Measurements from ENCODE around the gene CA6. TPM values are rescaled to one million over a fixed set of nuclear protein-coding genes. Genes with fewer than 3 reads are reported as not detected.
"Not testable (repeated sequence)": the region's sequence is repeated elsewhere in the genome, so short reads cannot be mapped to it uniquely, and the experiment has no call there.

Gene CA6
- total RNA-seq, 2 experiments from 2014 or later, result 6.3 to 6.4 TPM

DNA sequence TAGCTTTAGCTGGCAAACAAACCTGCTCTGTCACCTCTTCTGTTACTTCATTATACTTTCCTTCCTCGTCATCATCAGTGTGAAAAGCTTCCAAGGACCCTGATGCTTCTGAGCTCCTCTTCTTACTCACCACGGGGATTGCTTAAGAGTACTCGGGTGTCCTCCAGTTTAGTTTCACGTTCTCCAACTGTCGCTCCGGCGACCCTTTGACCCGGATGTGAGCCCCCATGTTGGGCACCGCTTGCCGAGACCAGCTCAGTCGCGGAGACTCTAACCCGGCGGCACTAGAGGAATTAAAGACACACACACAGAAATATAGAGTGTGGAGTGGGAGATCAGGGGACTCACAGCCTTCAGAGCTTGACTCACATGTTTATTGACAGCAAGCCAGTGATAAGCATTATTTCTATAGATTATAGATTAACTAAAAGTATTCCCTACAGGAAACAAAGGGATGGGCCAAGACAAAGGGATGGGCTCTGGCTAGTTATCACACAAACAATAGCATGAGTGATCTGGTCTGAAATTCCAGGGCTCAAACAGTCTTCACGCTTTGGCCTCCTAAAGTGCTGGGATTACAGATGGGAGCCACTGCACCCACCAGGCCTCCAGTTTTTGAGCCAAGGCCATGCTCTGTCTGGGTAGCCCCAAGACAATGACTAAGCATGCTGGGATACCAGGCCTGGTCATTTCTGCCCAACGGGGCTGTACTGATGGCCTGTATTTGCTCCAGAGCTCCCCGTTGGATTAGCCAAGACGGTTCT, 37.1 kb upstream of the CA6 start:
- Mint-ChIP-seq H3K9me3 (ENCODE audit: insufficient read depth) (no peaks in the 10 kb centered on the region), H3K4me1 (ENCODE audit: low read depth) (peaks cover 49% of the 10 kb centered on the region)

GRCh38 chr1:8910331-8910730, 35.3 kb upstream of the CA6 start:
- peak overlapping the region; percentile 7 for H3K27ac Mint-ChIP-seq
- POLR2A ChIA-PET, result interaction anchor here (0.7 to 1.4 kb wide), 4 partner anchors 31 to 50 kb away, joined by 3 to 4 read pairs (median 3); partner anchors contain the start of gene ENO1

More for the DNA sequence above, 37.1 kb upstream of the CA6 start:
- ChIA-PET POLR2A (interaction anchor here (1.2 to 3.9 kb wide), 4 partner anchors 9 to 56 kb away, joined by 3 to 17 read pairs (median 4); partner anchors contain the start of gene ENO1), CTCF (interaction anchor here (1.2 to 4.7 kb wide), 4 partner anchors 9 to 96 kb away, joined by 3 to 33 read pairs (median 6); no protein-coding TSS in a partner anchor)
- Mint-ChIP-seq H3K27me3 (ENCODE audit: low read depth) (no peaks in the 10 kb centered on the region), H3K4me3 (no peak overlapping the region), H3K27ac (no peak overlapping the region), H3K36me3 (ENCODE audit: low read depth) (peaks cover 57% of the 10 kb centered on the region)
- ATAC-seq, result no peak
- no peak for DNase-seq

GRCh38 chr1:8910914-8911313, 34.8 kb upstream of the CA6 start:
- CTCF ChIA-PET, result interaction anchor here (0.7 to 4.7 kb wide), 5 partner anchors 13 to 93 kb away, joined by 3 to 33 read pairs (median 3); no protein-coding TSS in a partner anchor
- Mint-ChIP-seq H3K36me3 (ENCODE audit: low read depth) (peaks cover 55% of the 10 kb centered on the region), H3K9me3 (ENCODE audit: insufficient read depth) (no peaks in the 10 kb centered on the region), H3K4me3 (no peak overlapping the region), H3K27me3 (ENCODE audit: low read depth) (no peaks in the 10 kb centered on the region), H3K27ac (peak overlapping the region; percentile 74), H3K4me1 (ENCODE audit: low read depth) (peaks cover 54% of the 10 kb centered on the region)
- POLR2A ChIA-PET, result interaction anchor here (0.6 to 1.4 kb wide), 4 partner anchors 31 to 37 kb away, joined by 3 to 4 read pairs (median 3); partner anchors contain the start of gene ENO1
- DNase-seq, result no peak
- no peak for ATAC-seq

More at GRCh38 chr1:8910331-8910730, 35.3 kb upstream of the CA6 start:
- Mint-ChIP-seq H3K36me3 (ENCODE audit: low read depth) (peaks cover 53% of the 10 kb centered on the region), H3K4me1 (ENCODE audit: low read depth) (peaks cover 52% of the 10 kb centered on the region), H3K27me3 (ENCODE audit: low read depth) (no peaks in the 10 kb centered on the region), H3K4me3 (no peak overlapping the region), H3K9me3 (ENCODE audit: insufficient read depth) (no peaks in the 10 kb centered on the region)
- DNase-seq, result no peak
- no peak for ATAC-seq
- CTCF ChIA-PET, result interaction anchor here (0.9 to 4.7 kb wide), 4 partner anchors 14 to 94 kb away, joined by 3 to 33 read pairs (median 4); no protein-coding TSS in a partner anchor

DNA sequence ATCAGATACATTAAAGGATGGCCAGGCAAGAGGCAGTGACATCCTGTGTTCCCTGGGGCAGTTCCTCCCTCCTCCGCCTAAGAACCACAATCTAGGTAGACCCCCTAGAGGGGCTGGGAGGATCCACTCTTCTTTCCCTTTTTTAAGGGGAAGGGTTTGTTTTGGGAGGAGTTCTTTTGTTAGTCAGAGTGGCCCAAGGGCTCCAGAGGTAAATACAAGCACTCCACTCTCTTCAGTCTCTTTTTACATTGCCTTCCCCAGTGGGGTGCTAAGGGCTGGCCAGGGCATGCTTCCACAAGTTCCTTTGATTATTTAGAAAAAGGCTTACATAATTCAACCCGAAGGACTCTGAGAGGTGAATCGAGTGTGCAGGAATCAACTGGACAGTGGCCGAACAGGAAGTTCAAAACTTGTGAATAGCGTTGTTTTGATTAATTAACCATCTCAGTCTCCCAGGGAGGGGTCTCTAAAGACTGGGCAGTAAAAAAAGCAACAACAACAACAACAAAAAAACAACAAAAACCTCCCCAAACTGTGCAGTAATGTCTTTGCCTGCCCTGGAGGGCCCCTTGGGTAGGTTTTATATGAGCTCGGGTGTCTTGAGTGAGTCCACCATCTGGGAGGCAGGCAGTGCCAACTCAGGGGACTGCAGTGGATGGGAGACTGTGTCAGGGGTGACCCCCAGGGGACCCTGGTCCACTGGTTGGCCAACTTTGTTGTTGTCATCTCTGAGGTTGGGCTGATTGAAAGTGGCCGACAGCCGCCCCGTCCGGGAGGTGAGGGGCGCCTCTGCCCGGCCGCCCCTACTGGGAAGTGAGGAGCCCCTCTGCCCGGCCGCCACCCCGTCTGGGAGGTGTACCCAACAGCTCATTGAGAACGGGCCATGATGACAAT, 34.0 kb upstream of the CA6 start:
- H3K27ac Mint-ChIP-seq, result peak overlapping the region; percentile 67
- no peak overlapping the region for H3K4me3 Mint-ChIP-seq
- no peak for ATAC-seq

DNA sequence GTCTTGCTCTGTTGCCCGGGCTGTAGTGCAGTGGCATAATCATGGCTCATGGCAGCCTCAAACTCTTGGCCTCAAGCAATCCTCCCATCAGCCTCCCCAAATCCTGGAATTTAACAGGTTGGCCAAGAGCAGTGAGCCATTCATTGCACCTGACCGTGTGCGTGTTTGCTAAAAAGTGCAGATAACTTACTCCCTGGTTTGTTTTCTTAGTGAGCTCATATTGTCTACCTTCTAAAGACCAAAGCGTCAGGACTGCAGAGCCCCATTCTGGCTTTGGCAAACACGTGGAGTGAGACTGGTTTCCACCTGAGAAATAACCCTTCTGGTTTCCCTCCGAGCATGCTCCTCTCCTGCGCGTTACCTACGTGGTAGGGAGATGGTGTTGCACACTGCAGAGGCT, 32.2 kb upstream of the CA6 start:
- DNase-seq (no peak), ATAC-seq (no peak)
- peaks cover 58% of the 10 kb centered on the region for H3K4me1 Mint-ChIP-seq (ENCODE audit: low read depth)
- CTCF ChIA-PET, result interaction anchor here (1.4 to 14.9 kb wide), 5 partner anchors 46 to 91 kb away, joined by 4 to 288 read pairs (median 9); no protein-coding TSS in a partner anchor
- POLR2A ChIA-PET, result interaction anchor here (1.0 to 2.1 kb wide), 3 partner anchors 20 to 91 kb away, joined by 3 to 7 read pairs (median 7); partner anchors contain the start of gene ENO1
- H3K4me3 Mint-ChIP-seq, result no peak overlapping the region
- H3K36me3 Mint-ChIP-seq (ENCODE audit: low read depth), result peaks cover 60% of the 10 kb centered on the region
- H3K9me3 Mint-ChIP-seq (ENCODE audit: insufficient read depth), result no peaks in the 10 kb centered on the region
- H3K27ac Mint-ChIP-seq, result peak overlapping the region; percentile 46
- H3K27me3 Mint-ChIP-seq (ENCODE audit: low read depth), result no peaks in the 10 kb centered on the region

More for the DNA sequence above, 34.0 kb upstream of the CA6 start:
- H3K9me3 Mint-ChIP-seq (ENCODE audit: insufficient read depth), result no peaks in the 10 kb centered on the region
- POLR2A ChIA-PET, result interaction anchor here (0.7 kb wide), 1 partner anchor 93 kb away, joined by 3 read pairs; no protein-coding TSS in a partner anchor
- no peak for DNase-seq
- CTCF ChIA-PET, result interaction anchor here (0.6 to 4.7 kb wide), 6 partner anchors 8 to 93 kb away, joined by 3 to 33 read pairs (median 3); no protein-coding TSS in a partner anchor
- no peaks in the 10 kb centered on the region for H3K27me3 Mint-ChIP-seq (ENCODE audit: low read depth)
- peaks cover 60% of the 10 kb centered on the region for H3K36me3 Mint-ChIP-seq (ENCODE audit: low read depth)
- peaks cover 59% of the 10 kb centered on the region for H3K4me1 Mint-ChIP-seq (ENCODE audit: low read depth)

GRCh38 chr1:8914466-8914865, 31.2 kb upstream of the CA6 start:
- Mint-ChIP-seq H3K27ac (no peak overlapping the region), H3K4me3 (no peak overlapping the region), H3K27me3 (ENCODE audit: low read depth) (no peaks in the 10 kb centered on the region), H3K36me3 (ENCODE audit: low read depth) (peaks cover 66% of the 10 kb centered on the region), H3K9me3 (ENCODE audit: insufficient read depth) (no peaks in the 10 kb centered on the region), H3K4me1 (ENCODE audit: low read depth) (peaks cover 66% of the 10 kb centered on the region)
- CTCF ChIA-PET, result interaction anchor here (1.0 to 14.9 kb wide), 11 partner anchors 33 to 196 kb away, joined by 3 to 288 read pairs (median 5); no protein-coding TSS in a partner anchor
- ATAC-seq (no peak), DNase-seq (no peak)
- POLR2A ChIA-PET, result interaction anchor here (0.6 to 2.1 kb wide), 6 partner anchors 19 to 996 kb away, joined by 3 to 7 read pairs (median 4); partner anchors contain the start of gene ENO1

DNA sequence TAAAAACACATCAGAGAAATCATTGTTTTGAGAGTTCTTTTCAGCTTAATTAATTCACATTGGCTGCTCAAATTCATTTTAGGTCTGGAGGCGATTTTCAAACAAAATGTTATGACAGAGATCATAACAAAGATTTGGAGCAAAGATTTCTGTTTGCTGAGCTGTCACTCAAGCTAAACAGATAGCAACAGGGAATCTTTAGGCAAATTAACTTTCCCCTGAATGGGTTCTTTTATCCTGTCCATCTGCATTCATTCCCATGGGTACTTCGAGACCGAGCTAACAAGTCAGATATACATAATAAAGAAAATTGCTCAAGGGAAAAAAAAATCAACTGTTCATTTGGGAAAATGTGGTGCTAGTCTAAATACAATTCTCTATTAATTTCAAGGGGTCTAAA, 30.2 kb upstream of the CA6 start:
- no peaks in the 10 kb centered on the region for H3K27me3 Mint-ChIP-seq (ENCODE audit: low read depth)
- no peak overlapping the region for H3K4me3 Mint-ChIP-seq
- ATAC-seq (no peak), DNase-seq (no peak)
- H3K4me1 Mint-ChIP-seq (ENCODE audit: low read depth), result peaks cover 66% of the 10 kb centered on the region
- H3K27ac Mint-ChIP-seq, result peak overlapping the region; percentile 45
- ChIA-PET CTCF (interaction anchor here (1.0 to 14.9 kb wide), 9 partner anchors 15 to 195 kb away, joined by 3 to 288 read pairs (median 4); no protein-coding TSS in a partner anchor), POLR2A (interaction anchor here (1.0 to 2.1 kb wide), 2 partner anchors 37 to 55 kb away, joined by 4 to 7 read pairs; partner anchors contain the start of gene ENO1)
- H3K36me3 Mint-ChIP-seq (ENCODE audit: low read depth), result peaks cover 63% of the 10 kb centered on the region
- no peaks in the 10 kb centered on the region for H3K9me3 Mint-ChIP-seq (ENCODE audit: insufficient read depth)

DNA sequence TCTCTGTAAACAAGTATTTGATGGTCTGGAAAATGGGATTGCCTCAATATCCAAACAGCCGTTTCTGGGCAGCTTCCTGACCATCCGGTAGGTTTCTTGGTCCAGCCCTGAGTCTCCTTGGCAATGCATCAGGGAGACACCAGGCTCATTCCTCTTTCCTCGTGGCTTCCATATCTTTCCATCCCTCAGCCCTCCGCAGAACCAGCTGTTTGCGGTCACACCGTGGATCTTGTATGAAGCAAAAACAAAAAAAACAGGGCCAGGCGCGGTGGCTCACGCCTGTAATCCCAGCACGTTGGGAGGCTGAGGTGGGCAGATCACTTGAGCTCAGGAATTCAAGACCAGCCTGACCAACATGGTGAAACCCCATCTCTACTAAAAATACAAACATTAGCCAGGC, 28.1 kb upstream of the CA6 start:
- Mint-ChIP-seq H3K36me3 (ENCODE audit: low read depth) (peaks cover 52% of the 10 kb centered on the region), H3K4me1 (ENCODE audit: low read depth) (peaks cover 72% of the 10 kb centered on the region)
- not testable (repeated sequence) for H3K27ac Mint-ChIP-seq; H3K9me3 Mint-ChIP-seq (ENCODE audit: insufficient read depth); H3K4me3 Mint-ChIP-seq; ATAC-seq; DNase-seq; H3K27me3 Mint-ChIP-seq (ENCODE audit: low read depth)
- ChIA-PET CTCF (interaction anchor here (0.7 to 14.9 kb wide), 15 partner anchors 9 to 444 kb away, joined by 3 to 288 read pairs (median 8); partner anchors contain the start of genes CA6 and ENO1), POLR2A (interaction anchor here (0.6 to 15.0 kb wide), 10 partner anchors 10 to 87 kb away, joined by 3 to 431 read pairs (median 14); partner anchors contain the start of genes CA6 and ENO1)

GRCh38 chr1:8922962-8923361, 22.7 kb upstream of the CA6 start:
- peak; percentile 61 for DNase-seq
- H3K4me1 Mint-ChIP-seq (ENCODE audit: low read depth), result peaks cover 40% of the 10 kb centered on the region
- no peak overlapping the region for H3K27ac Mint-ChIP-seq

DNA sequence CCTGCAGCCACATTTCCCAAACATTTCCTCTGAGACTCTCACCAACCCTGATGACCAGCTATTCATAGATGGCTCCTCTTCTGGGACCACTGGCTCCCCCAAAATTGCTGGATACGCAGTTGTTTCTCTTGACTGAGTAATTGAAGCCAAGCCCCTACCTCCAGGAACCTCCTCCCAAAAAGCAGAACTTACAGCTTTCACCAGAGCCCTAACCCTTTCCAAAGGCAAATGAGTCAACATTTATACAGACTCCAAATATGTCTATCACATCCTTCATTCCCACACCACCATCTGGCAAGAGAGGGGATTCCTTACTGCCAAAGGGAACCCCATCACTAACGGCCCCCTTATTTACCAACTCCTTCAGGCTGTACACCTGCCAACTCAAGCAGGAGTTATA, 20.3 kb upstream of the CA6 start:
- H3K9me3 Mint-ChIP-seq (ENCODE audit: insufficient read depth), result peaks cover 6% of the 10 kb centered on the region
- ATAC-seq (no peak), DNase-seq (no peak)
- peaks cover 39% of the 10 kb centered on the region for H3K4me1 Mint-ChIP-seq (ENCODE audit: low read depth)
- POLR2A ChIA-PET, result interaction anchor here (0.6 to 15.0 kb wide), 10 partner anchors 17 to 64 kb away, joined by 3 to 431 read pairs (median 12); partner anchors contain the start of genes CA6 and ENO1
- H3K4me3 Mint-ChIP-seq, result no peak overlapping the region
- CTCF ChIA-PET, result interaction anchor here (0.8 to 14.9 kb wide), 9 partner anchors 15 to 186 kb away, joined by 3 to 288 read pairs (median 4); no protein-coding TSS in a partner anchor
- H3K36me3 Mint-ChIP-seq (ENCODE audit: low read depth), result peaks cover 11% of the 10 kb centered on the region
- H3K27ac Mint-ChIP-seq, result no peak overlapping the region
- no peaks in the 10 kb centered on the region for H3K27me3 Mint-ChIP-seq (ENCODE audit: low read depth)

More at GRCh38 chr1:8922962-8923361, 22.7 kb upstream of the CA6 start:
- Mint-ChIP-seq H3K27me3 (ENCODE audit: low read depth) (no peaks in the 10 kb centered on the region), H3K4me3 (no peak overlapping the region), H3K9me3 (ENCODE audit: insufficient read depth) (peaks cover 6% of the 10 kb centered on the region), H3K36me3 (ENCODE audit: low read depth) (peaks cover 16% of the 10 kb centered on the region)
- CTCF ChIA-PET, result interaction anchor here (6.5 to 14.9 kb wide), 3 partner anchors 44 to 81 kb away, joined by 57 to 288 read pairs (median 192); no protein-coding TSS in a partner anchor
- POLR2A ChIA-PET, result interaction anchor here (0.5 to 15.0 kb wide), 8 partner anchors 9 to 225 kb away, joined by 3 to 431 read pairs (median 45); partner anchors contain the start of genes CA6 and ENO1
- ATAC-seq, result no peak
